Astrocyte (in vitro differentiated cells and primary cell): ENCODE measurements around the gene DHX36. TPM values are rescaled to one million over a fixed set of nuclear protein-coding genes. Genes with fewer than 3 reads are reported as not detected.

ENCODE experiments used
- DNase-seq: peaks from one replicate; pipeline ENCODE4 v3.0.0-alpha.2; 2010; ENCODE audit warnings: low read depth
- FAIRE-seq: peaks from 2 replicates; lab custom pipeline; 2011; peaks lifted over from hg19 to GRCh38; lab: Jason Lieb, UNC
- H2AFZ ChIP-seq: 2 replicates; pipeline ENCODE4 v1.6.0; 2012; ENCODE audit warnings: low read depth, low read length, inconsistent platforms
- H3K27ac ChIP-seq: 2 replicates; pipeline ENCODE4 v1.5.1; 2011; ENCODE audit warnings: low read depth, low read length, inconsistent platforms
- H3K27me3 ChIP-seq: 2 replicates; pipeline ENCODE4 v1.6.0; 2011; ENCODE audit warnings: low read length, inconsistent platforms; ENCODE audit not compliant: insufficient read depth
- H3K36me3 ChIP-seq: 2 replicates; pipeline ENCODE4 v1.5.1; 2011; ENCODE audit warnings: low read length, inconsistent platforms; ENCODE audit not compliant: insufficient read depth
- H3K4me1 ChIP-seq: 2 replicates; pipeline ENCODE4 v1.5.1; 2011; ENCODE audit warnings: low read length, inconsistent platforms; ENCODE audit not compliant: insufficient read depth
- H3K4me2 ChIP-seq: 2 replicates; pipeline ENCODE4 v1.6.0; 2012; ENCODE audit warnings: low read length, inconsistent platforms
- H3K4me3 ChIP-seq: 2 replicates; pipeline ENCODE4 v1.5.1; 2011; ENCODE audit warnings: low read depth, mild to moderate bottlenecking, low read length, inconsistent platforms; ENCODE audit not compliant: insufficient read depth
- H3K79me2 ChIP-seq: 2 replicates; pipeline ENCODE4 v1.6.0; 2012; ENCODE audit warnings: mild to moderate bottlenecking, low read length, inconsistent platforms; ENCODE audit not compliant: insufficient read depth
- H3K9ac ChIP-seq: 2 replicates; pipeline ENCODE4 v1.6.0; 2012; ENCODE audit warnings: mild to moderate bottlenecking, low read length, inconsistent platforms
- H3K9me3 ChIP-seq: 2 replicates; pipeline ENCODE4 v1.5.1; 2012; ENCODE audit warnings: low read depth, mild to moderate bottlenecking, low read length, inconsistent platforms; ENCODE audit not compliant: insufficient read depth
- H4K20me1 ChIP-seq: 2 replicates; pipeline ENCODE4 v1.6.0; 2012; ENCODE audit warnings: low read length, inconsistent platforms; ENCODE audit not compliant: insufficient read depth
- H3K27ac Mint-ChIP-seq: one replicate; pipeline ENCODE4 v1.8.0; 2021; ENCODE audit warnings: mild to moderate bottlenecking, mixed read lengths; ENCODE audit not compliant: unreplicated experiment
- H3K27me3 Mint-ChIP-seq: one replicate; pipeline ENCODE4 v1.8.0; 2021; ENCODE audit warnings: low read depth, mixed read lengths; ENCODE audit not compliant: unreplicated experiment
- H3K36me3 Mint-ChIP-seq: one replicate; pipeline ENCODE4 v1.8.0; 2021; ENCODE audit warnings: low read depth, mixed read lengths; ENCODE audit not compliant: unreplicated experiment
- H3K4me1 Mint-ChIP-seq: one replicate; pipeline ENCODE4 v1.8.0; 2021; ENCODE audit warnings: low read depth, mixed read lengths; ENCODE audit not compliant: unreplicated experiment
- H3K4me3 Mint-ChIP-seq: one replicate; pipeline ENCODE4 v1.8.0; 2021; ENCODE audit warnings: mild to moderate bottlenecking, moderate library complexity, mixed read lengths; ENCODE audit not compliant: unreplicated experiment
- H3K9me3 Mint-ChIP-seq: one replicate; pipeline ENCODE4 v1.8.0; 2021; ENCODE audit warnings: mild to moderate bottlenecking, mixed read lengths; ENCODE audit not compliant: unreplicated experiment
- CTCF ChIP-seq: IDR thresholded peaks from 2 replicates; pipeline ENCODE4 v1.5.1; 2011; ENCODE audit warnings: low read depth, mild to moderate bottlenecking, inconsistent platforms, low read length, moderate library complexity; ENCODE audit not compliant: insufficient read depth
- EZH2 ChIP-seq: IDR thresholded peaks from 2 replicates; pipeline ENCODE4 v1.6.1; 2012; ENCODE audit warnings: mild to moderate bottlenecking, low read length, inconsistent platforms; ENCODE audit not compliant: insufficient read depth
- total RNA-seq: library from RNA; stranded (reverse); gene quantifications from 2 replicates; pipeline ENCODE4 v1.2.1, GENCODE V29; 2021

The DHX36 gene
- total RNA-seq, 1 donor from 2014 or later: 68.9 TPM

DNA sequence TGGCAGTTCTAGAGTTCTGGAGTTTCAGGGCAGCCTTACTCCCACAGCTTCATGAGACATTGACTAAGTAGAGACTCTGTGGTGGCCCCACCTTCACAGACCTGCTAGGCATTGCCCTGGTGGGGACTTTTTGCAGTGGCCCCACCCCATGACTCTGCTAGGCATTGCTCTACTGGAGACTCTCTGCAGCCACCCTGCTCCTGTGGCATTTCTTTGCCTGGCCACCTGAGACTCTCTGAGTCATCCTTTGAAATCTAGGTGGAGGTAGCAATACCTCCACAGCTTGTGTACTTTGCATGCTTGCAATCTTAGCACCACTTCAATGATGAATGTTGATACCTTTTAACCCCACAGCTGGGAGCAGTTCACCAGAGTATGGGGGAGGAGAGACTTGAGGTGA lies 40.6 kb upstream of the DHX36 start:
- DNase-seq: no peak
- Histone ChIP-seq H3K4me3 (no peak overlapping the region), H4K20me1 (no peaks in the 10 kb centered on the region), H2AFZ (no peak overlapping the region), H3K27me3 (no peaks in the 10 kb centered on the region), H3K9me3 (peaks cover 3% of the 10 kb centered on the region), H3K36me3 (no peaks in the 10 kb centered on the region), H3K27ac (no peak overlapping the region), H3K4me1 (no peaks in the 10 kb centered on the region), H3K4me2 (no peak overlapping the region), H3K9ac (no peak overlapping the region), H3K79me2 (no peaks in the 10 kb centered on the region)
- Mint-ChIP-seq H3K27me3 (no peaks in the 10 kb centered on the region), H3K9me3 (peaks cover 5% of the 10 kb centered on the region), H3K27ac (no peak overlapping the region), H3K4me3 (no peak overlapping the region), H3K36me3 (no peaks in the 10 kb centered on the region), H3K4me1 (no peaks in the 10 kb centered on the region)
- TF ChIP-seq CTCF: no peak
- no peak for TF ChIP-seq EZH2
- no peak for FAIRE-seq

- no peaks in the 10 kb centered on the region for H3K27me3 Mint-ChIP-seq
- FAIRE-seq (no peak), DNase-seq (no peak)
- Histone ChIP-seq H4K20me1 (no peaks in the 10 kb centered on the region), H2AFZ (no peak overlapping the region), H3K4me1 (no peaks in the 10 kb centered on the region), H3K79me2 (no peaks in the 10 kb centered on the region), H3K4me3 (no peak overlapping the region), H3K9ac (no peak overlapping the region), H3K9me3 (peaks cover 3% of the 10 kb centered on the region), H3K27me3 (no peaks in the 10 kb centered on the region), H3K36me3 (no peaks in the 10 kb centered on the region), H3K4me2 (no peak overlapping the region), H3K27ac (no peak overlapping the region)
- TF ChIP-seq CTCF (no peak), EZH2 (no peak)
- H3K9me3 Mint-ChIP-seq: peaks cover 6% of the 10 kb centered on the region
- no peaks in the 10 kb centered on the region for H3K4me1 Mint-ChIP-seq
- H3K4me3 Mint-ChIP-seq: no peak overlapping the region
- H3K27ac Mint-ChIP-seq: no peak overlapping the region
- H3K36me3 Mint-ChIP-seq: no peaks in the 10 kb centered on the region
These were observed 36.8 kb upstream of the DHX36 start for GRCh38 chr3:154361099-154361498.

DNA sequence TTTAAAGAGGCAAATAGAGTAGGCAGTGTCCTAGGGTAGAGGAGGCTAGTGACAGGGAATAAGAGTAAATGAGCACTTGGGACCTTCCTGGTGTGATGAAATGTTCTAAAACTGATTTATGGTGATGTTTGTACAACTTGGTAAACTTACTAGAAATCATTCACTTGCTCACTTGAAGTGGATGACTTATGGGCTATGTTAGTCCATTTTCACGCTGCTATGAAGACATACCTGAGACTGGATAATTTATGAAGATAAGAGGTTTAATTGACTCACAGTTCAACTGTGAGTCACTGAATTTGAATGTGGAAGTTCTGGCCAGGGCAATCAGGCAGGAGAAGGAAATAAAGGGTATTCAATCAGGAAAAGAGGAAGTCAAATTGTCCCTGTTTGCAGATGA lies 31.7 kb upstream of the DHX36 start:
- no peak overlapping the region for H3K9ac ChIP-seq
- no peak overlapping the region for H3K27ac ChIP-seq
- Mint-ChIP-seq H3K36me3 (peaks cover 2% of the 10 kb centered on the region), H3K4me1 (no peaks in the 10 kb centered on the region), H3K4me3 (no peak overlapping the region), H3K27me3 (no peaks in the 10 kb centered on the region), H3K9me3 (peaks cover 1% of the 10 kb centered on the region), H3K27ac (no peak overlapping the region)
- no peak overlapping the region for H3K4me3 ChIP-seq
- H3K9me3 ChIP-seq: no peaks in the 10 kb centered on the region
- no peak overlapping the region for H3K4me2 ChIP-seq
- no peaks in the 10 kb centered on the region for H3K79me2 ChIP-seq
- DNase-seq: no peak
- no peak for FAIRE-seq
- H3K4me1 ChIP-seq: no peaks in the 10 kb centered on the region
- no peaks in the 10 kb centered on the region for H3K27me3 ChIP-seq
- TF ChIP-seq EZH2: no peak
- H3K36me3 ChIP-seq: no peaks in the 10 kb centered on the region
- H2AFZ ChIP-seq: no peak overlapping the region
- no peaks in the 10 kb centered on the region for H4K20me1 ChIP-seq
